Stimulated activated CD4-positive, alpha-beta T cell treated with anti-CD3 and anti-CD28 coated beads, Interleukin-12 subunit alpha, Interleukin-12 subunit beta, amount 100 ng/mL, for 48 hours (primary cell): ENCODE measurements around the gene LYZL6.
A peak's percentile ranks its signal among the peaks of the same experiment; 100 is the strongest.
"Not testable (repeated sequence)": the region's sequence is repeated elsewhere in the genome, so short reads cannot be mapped to it uniquely, and the experiment has no call there.

Experiments
- DNase-seq, 3 donors: peaks; one replicate each; pipeline ENCODE4 v3.0.0-alpha.2; 2020; ENCODE audit warnings: low read depth in 2 of 3, low spot score in 1 of 3

LYZL6 gene

GRCh38 chr17:35907691-35908090 lies 35.8 kb downstream of the LYZL6 start:
- DNase-seq, result no peak

- DNase-seq, result no peak
Measured at GRCh38 chr17:35906926-35907637, 36.4 kb downstream of the LYZL6 start.

- DNase-seq, result no peak
Measured at GRCh38 chr17:35906191-35906925, 37.2 kb downstream of the LYZL6 start.

- no peak for DNase-seq
Measured at GRCh38 chr17:35903451-35903850, 40.1 kb downstream of the LYZL6 start.

- no peak for DNase-seq
Measured at GRCh38 chr17:35901631-35902175, 41.8 kb downstream of the LYZL6 start.

- no peak for DNase-seq
Measured at GRCh38 chr17:35900708-35901480, 42.6 kb downstream of the LYZL6 start.

GRCh38 chr17:35900280-35900679 lies 43.2 kb downstream of the LYZL6 start:
- no peak for DNase-seq

- DNase-seq, result no peak
Measured at GRCh38 chr17:35898283-35899070, 45.0 kb downstream of the LYZL6 start.

GRCh38 chr17:35897772-35898171 lies 45.7 kb downstream of the LYZL6 start:
- DNase-seq, result not testable (repeated sequence)

- no peak for DNase-seq
Measured at GRCh38 chr17:35895636-35896587, 47.6 kb downstream of the LYZL6 start.

GRCh38 chr17:35894206-35894605 lies 49.3 kb downstream of the LYZL6 start:
- no peak for DNase-seq

GRCh38 chr17:35893751-35894150 lies 49.8 kb downstream of the LYZL6 start:
- no peak for DNase-seq

GRCh38 chr17:35892091-35893035 lies 51.1 kb downstream of the LYZL6 start:
- peak in 2 of 3 donors; percentile 54 for DNase-seq

- no peak for DNase-seq
Measured at GRCh38 chr17:35891269-35891668, 52.2 kb downstream of the LYZL6 start.

- DNase-seq, result no peak
Measured at GRCh38 chr17:35890774-35891155, 52.7 kb downstream of the LYZL6 start.

- no peak for DNase-seq
Measured at GRCh38 chr17:35889818-35890773, 53.4 kb downstream of the LYZL6 start.

- DNase-seq, result no peak
Measured at GRCh38 chr17:35889241-35889640, 54.3 kb downstream of the LYZL6 start.
